OCI-LY7 (cell line): ENCODE results near the gene TMEM44.

Experiments used
- CTCF ChIP-seq: fragments of 200-600 bp; sonication (generic); conservative IDR thresholded peaks from 2 replicates; pipeline ENCODE4 v1.5.1; 2014; ENCODE audit warnings: mild to moderate bottlenecking, antibody characterized with exemption, low read length, moderate library complexity, mixed read lengths
- EZH2phosphoT487 ChIP-seq: fragments of 200-600 bp; sonication (generic); IDR thresholded peaks from 2 replicates; pipeline ENCODE4 v1.6.1; 2018; ENCODE audit warnings: low read depth, borderline replicate concordance, mild to moderate bottlenecking, mixed run types, antibody characterized with exemption, low read length, moderate library complexity, mixed read lengths

- no peak for TF ChIP-seq CTCF
- no peak for TF ChIP-seq EZH2phosphoT487
These were observed 61.0 kb downstream of the TMEM44 start for GRCh38 chr3:194572143-194572789.
